Bronchus fibroblast of lung (primary cell): ENCODE results near the gene WBP1. TPM values are rescaled to one million over a fixed set of nuclear protein-coding genes. Genes with fewer than 3 reads are reported as not detected.

Experiments
- total RNA-seq: library from RNA; depleted of rRNA; stranded (reverse); fragments of >200 nt; gene quantifications from 2 replicates; pipeline ENCODE4 v1.2.3, GENCODE V29; 2015

Gene WBP1
- 81.7 and 84.0 TPM in 2 replicates for total RNA-seq

GRCh38 chr2:74458132-74458937 lies at the start of gene WBP1:
Gene WBP1, plus strand, starts transcription at chr2:74458438. Its CDS starts 165 bp downstream, at chr2:74458603.

GRCh38 chr2:74421221-74421870 lies 36.9 kb upstream of the WBP1 start, which contains the start of the genes C2orf81 and WDR54:
Gene C2orf81, minus strand, starts transcription at chr2:74421619. Its CDS starts 59 bp downstream, at chr2:74421560.
Gene WDR54, plus strand, starts transcription at chr2:74421730. Its CDS starts 424 bp downstream, at chr2:74422154.

GRCh38 chr2:74441690-74442482 lies 16.4 kb upstream of the WBP1 start, which contains the start of gene RTKN:
Gene RTKN, minus strand, starts transcription at chr2:74441937. Its CDS starts 121 bp downstream, at chr2:74441816.

GRCh38 chr2:74454654-74455511 lies 3.4 kb upstream of the WBP1 start, which contains the start of gene INO80B:
Gene INO80B, plus strand, starts transcription at chr2:74455087. Its CDS starts 30 bp downstream, at chr2:74455117.

DNA sequence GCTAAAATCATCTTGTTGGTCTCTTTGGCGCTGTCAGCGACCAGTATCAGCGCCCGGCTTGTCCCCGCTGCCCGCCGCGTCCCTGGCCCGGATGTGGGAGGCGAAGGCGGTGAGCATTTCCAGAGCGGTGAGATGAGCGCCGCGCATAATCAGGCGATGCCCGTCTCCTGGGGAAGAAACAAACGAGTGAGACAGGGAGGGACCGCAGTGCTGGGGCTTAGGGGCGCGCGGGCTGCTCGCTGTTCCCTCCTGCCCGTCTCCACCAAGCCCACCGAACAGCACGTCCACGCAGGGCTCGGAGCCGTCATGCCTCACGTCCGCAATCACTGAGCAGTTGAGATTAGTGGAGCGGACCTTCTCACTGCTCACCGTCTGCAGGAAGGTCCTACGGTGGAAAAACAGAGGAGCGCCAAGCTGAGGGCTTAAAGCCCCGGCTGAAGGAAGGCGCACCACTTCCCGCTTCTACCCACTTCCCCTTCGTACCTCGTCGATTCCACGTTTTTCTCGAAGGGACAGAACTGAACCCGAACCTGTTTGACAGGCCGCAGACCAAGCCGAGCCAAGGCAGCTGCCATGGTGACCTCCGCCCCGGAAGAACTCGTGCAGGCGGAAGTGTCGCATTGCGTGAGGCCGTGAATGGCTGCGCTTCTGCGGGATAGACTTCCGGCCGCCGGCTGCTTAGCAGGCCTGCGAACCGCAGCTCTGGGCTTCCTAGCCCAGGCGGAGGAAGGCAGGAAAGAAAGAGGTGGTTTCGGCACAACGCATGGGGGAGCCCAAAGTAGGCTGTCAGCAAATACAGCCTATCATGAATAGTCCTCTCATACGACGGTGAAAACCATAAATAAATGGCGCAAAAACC lies 14.1 kb downstream of the WBP1 start, which contains the start of gene MRPL53:
Gene MRPL53 (minus strand): TSS at position 595 of the 859 bp plus-strand sequence. CDS start 20 bp downstream, at position 575.

GRCh38 chr2:74482801-74483674 lies 24.8 kb downstream of the WBP1 start, which contains the start of the genes CCDC142 and TTC31:
Gene CCDC142, minus strand, starts transcription at chr2:74482998. Its CDS starts 161 bp downstream, at chr2:74482837.
Gene TTC31, plus strand, starts transcription at chr2:74483081. Its CDS starts 15 bp downstream, at chr2:74483096.

DNA sequence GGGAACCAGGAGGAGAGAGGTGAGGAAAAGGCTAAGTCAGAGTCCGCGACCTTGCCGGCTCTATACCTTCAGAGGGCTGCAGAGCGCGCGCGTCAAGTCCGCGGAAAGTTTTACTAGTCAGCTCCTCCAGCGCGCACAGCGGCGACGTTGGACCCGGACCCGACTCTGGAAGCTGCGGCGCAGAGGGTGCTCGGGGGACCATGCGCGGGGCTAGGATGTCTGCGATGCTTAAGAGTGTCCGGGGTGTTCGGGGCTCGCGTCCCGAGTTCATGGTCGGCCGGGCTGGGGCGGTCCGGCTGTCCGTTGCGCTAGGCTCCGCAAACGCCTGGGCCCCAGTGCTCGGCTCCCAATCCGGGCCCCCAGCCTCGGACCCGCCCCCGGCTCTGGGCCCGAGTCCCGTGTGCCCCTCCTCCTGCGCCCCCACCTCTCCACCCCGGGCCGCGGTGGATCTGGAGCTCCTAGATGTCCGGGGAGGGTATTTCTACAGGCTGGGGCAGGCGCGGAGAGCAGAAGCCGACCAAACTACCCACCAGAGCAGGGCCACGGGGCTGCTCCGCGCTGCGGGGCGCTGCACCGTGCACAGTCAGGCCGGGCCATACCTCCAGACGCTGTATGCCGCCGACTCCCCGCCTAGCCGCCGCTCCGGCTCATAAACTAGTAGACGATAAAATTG lies 41.2 kb downstream of the WBP1 start, which contains the start of gene LBX2:
Gene LBX2 (minus strand): TSS at position 337 of the 673 bp plus-strand sequence. CDS start 66 bp downstream, at position 271.

DNA sequence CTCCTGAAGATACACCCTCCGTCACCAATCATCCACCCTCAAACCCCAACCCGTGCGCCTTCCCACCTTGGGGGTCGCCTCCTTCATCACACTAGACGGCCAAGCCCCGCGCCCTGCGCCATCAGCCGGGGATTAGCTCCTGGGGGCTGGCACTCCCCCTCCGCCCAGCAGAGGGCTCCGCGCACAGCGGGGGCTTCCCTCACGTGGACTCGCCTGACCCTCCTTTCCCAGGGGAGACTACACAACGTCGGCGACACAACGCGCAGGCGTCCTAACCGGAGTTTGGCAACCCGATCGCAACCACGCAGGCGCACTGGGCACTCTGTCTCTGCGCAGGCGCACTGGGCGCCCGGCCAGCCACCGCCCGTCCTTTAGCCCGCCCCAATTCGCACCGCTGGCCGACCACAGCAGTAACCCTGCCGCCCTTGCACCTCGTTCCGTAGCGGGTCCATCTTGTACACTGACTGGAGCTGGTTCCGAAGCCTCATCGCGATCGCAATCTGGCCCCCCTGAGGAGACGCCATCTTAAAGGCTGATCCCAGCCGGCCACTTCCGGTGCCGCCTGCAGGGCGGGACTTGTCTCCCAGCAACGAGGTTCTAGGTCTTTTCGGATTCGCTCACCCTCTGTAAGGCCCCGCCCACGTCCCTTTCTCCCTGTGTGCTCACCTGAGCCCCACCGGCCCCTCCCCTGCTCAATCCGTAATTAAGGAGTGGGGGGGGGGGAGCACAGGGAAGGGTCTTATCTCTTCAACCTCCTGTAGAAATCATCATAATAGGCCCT lies 49.1 kb downstream of the WBP1 start, which contains the start of gene PCGF1:
Gene PCGF1 (minus strand): TSS at position 551 of the 781 bp plus-strand sequence. CDS start 27 bp downstream, at position 524.

Other genes with a start within 250 kb of the WBP1 start
- under 0.01 TPM in 1 of 2 replicates, not detected in the other for gene SLC4A5, start 115.0 kb upstream of the WBP1 start, total RNA-seq
- 97.1 and 102 TPM in 2 replicates for gene DCTN1, start 78.1 kb upstream of the WBP1 start, total RNA-seq
- 2.4 and 3.7 TPM in 2 replicates for gene C2orf81, start 36.8 kb upstream of the WBP1 start, total RNA-seq
- 58.3 and 76.0 TPM in 2 replicates for gene WDR54, start 36.7 kb upstream of the WBP1 start, total RNA-seq
- gene RTKN, start 16.5 kb upstream of the WBP1 start, total RNA-seq: 14.0 and 17.0 TPM in 2 replicates
- 15.5 and 21.4 TPM in 2 replicates for gene INO80B, start 3.4 kb upstream of the WBP1 start, total RNA-seq
- 58.9 and 61.0 TPM in 2 replicates for gene MOGS, start 6.9 kb downstream of the WBP1 start, total RNA-seq
- gene MRPL53, start 14.2 kb downstream of the WBP1 start, total RNA-seq: 44.2 and 45.5 TPM in 2 replicates
- gene CCDC142, start 24.6 kb downstream of the WBP1 start, total RNA-seq: 6.4 and 10.6 TPM in 2 replicates
- gene TTC31, start 24.6 kb downstream of the WBP1 start, total RNA-seq: 20.8 and 21.4 TPM in 2 replicates
- gene LBX2, start 41.2 kb downstream of the WBP1 start, total RNA-seq: 1.3 and 3.4 TPM in 2 replicates
- 16.6 and 18.3 TPM in 2 replicates for gene PCGF1, start 49.3 kb downstream of the WBP1 start, total RNA-seq
- 0.15 and 0.34 TPM in 2 replicates for gene TLX2, start 56.0 kb downstream of the WBP1 start, total RNA-seq
- not detected in 2 replicates for gene DQX1, start 67.8 kb downstream of the WBP1 start, total RNA-seq
- gene AUP1, start 71.3 kb downstream of the WBP1 start, total RNA-seq: 84.2 and 87.9 TPM in 2 replicates
- gene HTRA2, start 71.5 kb downstream of the WBP1 start, total RNA-seq: 31.4 and 36.4 TPM in 2 replicates
- 10.1 and 10.7 TPM in 2 replicates for gene LOXL3, start 95.5 kb downstream of the WBP1 start, total RNA-seq
- 20.1 and 23.0 TPM in 2 replicates for gene DOK1, start 96.3 kb downstream of the WBP1 start, total RNA-seq
- gene M1AP, start 189.9 kb downstream of the WBP1 start, total RNA-seq: not detected in 2 replicates
- 5.4 and 5.5 TPM in 2 replicates for gene SEMA4F, start 195.8 kb downstream of the WBP1 start, total RNA-seq